Measurements from ENCODE around the gene CALU.

DNA sequence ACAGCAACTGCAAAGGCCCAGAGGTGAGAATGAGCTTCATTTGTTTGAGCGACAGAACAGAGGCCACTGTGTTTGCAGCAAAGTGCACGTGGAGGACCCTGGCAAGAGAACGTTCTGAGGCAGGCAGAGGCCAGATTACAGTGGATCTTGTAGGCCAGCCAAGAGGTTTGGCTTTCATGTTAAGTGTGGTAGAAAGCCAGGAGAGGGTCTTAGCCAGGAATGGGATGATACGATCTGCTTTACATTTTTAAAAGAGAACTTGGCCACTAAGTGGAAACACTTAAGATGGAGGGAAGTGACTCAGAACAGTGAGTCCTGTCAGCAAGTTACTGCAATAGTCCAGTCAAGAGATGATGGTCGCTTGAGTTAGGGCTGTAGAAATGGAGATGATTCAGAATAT is 57.2 kb downstream of the CALU start:
- TF ChIP-seq CTCF (conservative IDR thresholded peaks at IDR 0.05 in 1 of 2, IDR thresholded peaks at IDR 0.05 in 1 of 2; ENCODE audit: extremely low read depth in 1 of 2, insufficient read depth in 1 of 2, low read depth in 1 of 2, low read length in 2 of 2) (no peak), EZH2 (IDR thresholded peaks at IDR 0.05; ENCODE audit: borderline replicate concordance, low read length) (no peak)
